IPS DF 19.7 (cell line): Measurements from ENCODE around the gene SIRPA.

Experiments
- DNase-seq: peaks from one replicate; pipeline ENCODE4 v3.0.0-alpha.2; 2013; ENCODE audit warnings: low read depth, low spot score

The SIRPA gene

GRCh38 chr20:1887756-1888155, 7.5 kb upstream of the SIRPA start:
- no peak for DNase-seq

GRCh38 chr20:1888796-1889463, 6.3 kb upstream of the SIRPA start:
- DNase-seq: no peak

- DNase-seq: no peak
Measured at GRCh38 chr20:1890469-1891262, 4.5 kb upstream of the SIRPA start.

GRCh38 chr20:1891263-1892118, 3.7 kb upstream of the SIRPA start:
- no peak for DNase-seq

GRCh38 chr20:1892119-1892385, 3.2 kb upstream of the SIRPA start:
- DNase-seq: no peak

GRCh38 chr20:1893721-1894470, 1.3 kb upstream of the SIRPA start:
- DNase-seq: no peak

GRCh38 chr20:1894471-1894950, 696 bp upstream of the SIRPA start:
- no peak for DNase-seq

- no peak for DNase-seq
Measured at GRCh38 chr20:1895674-1896483, 672 bp downstream of the SIRPA start.

GRCh38 chr20:1896484-1897258, 1.5 kb downstream of the SIRPA start:
- no peak for DNase-seq

- no peak for DNase-seq
Measured at GRCh38 chr20:1897541-1897940, 2.3 kb downstream of the SIRPA start.

GRCh38 chr20:1897965-1898464, 2.8 kb downstream of the SIRPA start:
- DNase-seq: no peak

GRCh38 chr20:1898482-1899240, 3.5 kb downstream of the SIRPA start:
- DNase-seq: no peak

- DNase-seq: no peak
Measured at GRCh38 chr20:1899241-1899525, 4.0 kb downstream of the SIRPA start.

GRCh38 chr20:1900321-1900801, 5.2 kb downstream of the SIRPA start:
- peak; percentile 81 for DNase-seq

GRCh38 chr20:1901704-1902103, 6.5 kb downstream of the SIRPA start:
- DNase-seq: no peak

GRCh38 chr20:1902188-1902587, 7.0 kb downstream of the SIRPA start:
- DNase-seq: no peak

- no peak for DNase-seq
Measured at GRCh38 chr20:1904135-1904534, 8.9 kb downstream of the SIRPA start.

- DNase-seq: no peak
Measured at GRCh38 chr20:1905009-1905408, 9.8 kb downstream of the SIRPA start.

- no peak for DNase-seq
Measured at GRCh38 chr20:1905693-1906092, 10.5 kb downstream of the SIRPA start.
